Right lobe of liver (tissue), 4 donors: Measurements from ENCODE around the gene RGS13.

Source experiments
- POLR2A ChIP-seq: fragments of 450-650 bp; IDR thresholded peaks from one replicate; pipeline ENCODE4 v1.6.1; 2017; ENCODE audit warnings: antibody characterized with exemption, mild to moderate bottlenecking
- TF ChIP-seq, protein P1 (sequence below), 4 donors: fragments of 200-600 bp in 3 of 4; fragments of 450-650 bp in 1 of 4; IDR thresholded peaks; one replicate each; pipeline versions ENCODE4 v1.5.1 to v1.8.0; 2016 to 2022; ENCODE audit warnings: antibody characterized with exemption in 4 of 4, mild to moderate bottlenecking in 2 of 4
- donor health status: DM: no; HTN: no; CAD: no.
- donor health status: DM: no; HTN: no; CAD: no.
- donor health status: DM: no; HTN: yes; CAD: no.

DNA sequence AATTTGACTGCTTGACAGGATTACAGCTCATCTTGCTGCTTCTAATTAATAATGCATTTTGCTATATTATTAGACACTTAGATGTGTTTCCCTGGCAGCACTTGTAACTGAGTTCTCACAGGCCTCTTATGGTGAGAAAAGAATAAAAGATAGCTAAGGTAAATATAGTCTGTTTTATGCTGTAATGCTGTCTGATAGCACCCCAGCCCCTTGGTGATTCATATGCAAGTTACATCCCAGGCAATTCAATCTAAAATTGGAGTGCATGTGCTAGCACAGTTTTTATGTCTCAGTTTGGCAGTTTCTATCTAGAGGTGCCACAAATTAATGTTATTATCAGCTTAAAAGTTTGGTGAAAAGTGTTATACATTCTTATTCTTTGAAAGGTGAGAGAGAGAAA lies 42.2 kb downstream of the RGS13 start:
- TF ChIP-seq, protein P1, sequence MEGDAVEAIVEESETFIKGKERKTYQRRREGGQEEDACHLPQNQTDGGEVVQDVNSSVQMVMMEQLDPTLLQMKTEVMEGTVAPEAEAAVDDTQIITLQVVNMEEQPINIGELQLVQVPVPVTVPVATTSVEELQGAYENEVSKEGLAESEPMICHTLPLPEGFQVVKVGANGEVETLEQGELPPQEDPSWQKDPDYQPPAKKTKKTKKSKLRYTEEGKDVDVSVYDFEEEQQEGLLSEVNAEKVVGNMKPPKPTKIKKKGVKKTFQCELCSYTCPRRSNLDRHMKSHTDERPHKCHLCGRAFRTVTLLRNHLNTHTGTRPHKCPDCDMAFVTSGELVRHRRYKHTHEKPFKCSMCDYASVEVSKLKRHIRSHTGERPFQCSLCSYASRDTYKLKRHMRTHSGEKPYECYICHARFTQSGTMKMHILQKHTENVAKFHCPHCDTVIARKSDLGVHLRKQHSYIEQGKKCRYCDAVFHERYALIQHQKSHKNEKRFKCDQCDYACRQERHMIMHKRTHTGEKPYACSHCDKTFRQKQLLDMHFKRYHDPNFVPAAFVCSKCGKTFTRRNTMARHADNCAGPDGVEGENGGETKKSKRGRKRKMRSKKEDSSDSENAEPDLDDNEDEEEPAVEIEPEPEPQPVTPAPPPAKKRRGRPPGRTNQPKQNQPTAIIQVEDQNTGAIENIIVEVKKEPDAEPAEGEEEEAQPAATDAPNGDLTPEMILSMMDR (IDR thresholded peaks at IDR 0.05) = no peak
- TF ChIP-seq POLR2A = no peak
